ENCODE data around the gene SLC6A7. TPM values are rescaled to one million over a fixed set of nuclear protein-coding genes. Genes with fewer than 3 reads are reported as not detected.

The SLC6A7 gene
- total RNA-seq, 2 experiments from 2014 or later = not detected

GRCh38 chr5:150178262-150178661 lies 11.6 kb upstream of the SLC6A7 start:
- Mint-ChIP-seq H3K4me3 (no peak overlapping the region), H3K36me3 (ENCODE audit: low read depth) (no peaks in the 10 kb centered on the region), H3K4me1 (ENCODE audit: low read depth) (no peaks in the 10 kb centered on the region), H3K27me3 (peaks cover 3% of the 10 kb centered on the region), H3K9me3 (no peaks in the 10 kb centered on the region), H3K27ac (no peak overlapping the region)
- ChIA-PET CTCF (no interaction called here), POLR2A (no interaction called here)
- TF ChIP-seq CTCF (IDR thresholded peaks at IDR 0.05) = no peak
- DNase-seq = no peak
- no peak for ATAC-seq
- intact Hi-C loops (cut with micrococcal nuclease) = no loop called here

- DNase-seq (no peak), ATAC-seq (no peak)
- no peak for TF ChIP-seq CTCF (IDR thresholded peaks at IDR 0.05)
- Mint-ChIP-seq H3K36me3 (ENCODE audit: low read depth) (no peaks in the 10 kb centered on the region), H3K4me1 (ENCODE audit: low read depth) (no peaks in the 10 kb centered on the region), H3K27ac (no peak overlapping the region), H3K27me3 (peaks cover 2% of the 10 kb centered on the region), H3K9me3 (no peaks in the 10 kb centered on the region), H3K4me3 (no peak overlapping the region)
- intact Hi-C loops (cut with micrococcal nuclease) = no loop called here
- ChIA-PET CTCF (no interaction called here), POLR2A (interaction anchor here (0.5 kb wide), 1 partner anchor 467 kb away, joined by 3 read pairs; no protein-coding TSS in a partner anchor)
Measured at GRCh38 chr5:150179019-150179620, 10.7 kb upstream of the SLC6A7 start.

GRCh38 chr5:150180241-150181026 lies 9.4 kb upstream of the SLC6A7 start:
- ATAC-seq = no peak
- Mint-ChIP-seq H3K27me3 (peaks cover 2% of the 10 kb centered on the region), H3K4me3 (no peak overlapping the region), H3K36me3 (ENCODE audit: low read depth) (no peaks in the 10 kb centered on the region), H3K9me3 (no peaks in the 10 kb centered on the region), H3K4me1 (ENCODE audit: low read depth) (no peaks in the 10 kb centered on the region), H3K27ac (no peak overlapping the region)
- POLR2A ChIA-PET = no interaction called here
- intact Hi-C loops (cut with micrococcal nuclease) = no loop called here
- TF ChIP-seq CTCF (IDR thresholded peaks at IDR 0.05) = no peak
- CTCF ChIA-PET = interaction anchor here (1.3 kb wide), 1 partner anchor 18 kb away, joined by 5 read pairs; no protein-coding TSS in a partner anchor
- no peak for DNase-seq

- no peaks in the 10 kb centered on the region for H3K36me3 Mint-ChIP-seq (ENCODE audit: low read depth)
- ChIA-PET POLR2A (no interaction called here), CTCF (interaction anchor here (1.3 kb wide), 1 partner anchor 18 kb away, joined by 5 read pairs; no protein-coding TSS in a partner anchor)
- H3K27me3 Mint-ChIP-seq = peaks cover 2% of the 10 kb centered on the region
- no peaks in the 10 kb centered on the region for H3K4me1 Mint-ChIP-seq (ENCODE audit: low read depth)
- no peak for TF ChIP-seq CTCF (IDR thresholded peaks at IDR 0.05)
- intact Hi-C loops (cut with micrococcal nuclease) = no loop called here
- no peak overlapping the region for H3K27ac Mint-ChIP-seq
- H3K9me3 Mint-ChIP-seq = no peaks in the 10 kb centered on the region
- no peak overlapping the region for H3K4me3 Mint-ChIP-seq
- ATAC-seq (no peak), DNase-seq (no peak)
Measured at GRCh38 chr5:150181027-150181426, 8.8 kb upstream of the SLC6A7 start.

Measured in activated CD8-positive, alpha-beta T cell treated with anti-CD3 and anti-CD28 coated beads for 36 hours (primary cell).